Measurements from ENCODE around the gene PTAFR.
A peak's percentile ranks its signal among the peaks of the same experiment; 100 is the strongest.

Gene PTAFR

GRCh38 chr1:28176492-28177470 is at the start of gene PTAFR:
TSS of gene PTAFR (minus strand) at chr1:28176690. CDS start at chr1:28151021, 25,669 bp downstream.
- no peak for DNase-seq (ENCODE audit: low spot score)

- no peak for DNase-seq (ENCODE audit: low spot score)
Observed at GRCh38 chr1:28213315-28213714, 36.8 kb upstream of the PTAFR start.

GRCh38 chr1:28209700-28210099 is 33.2 kb upstream of the PTAFR start:
- no peak for DNase-seq (ENCODE audit: low spot score)

- DNase-seq (ENCODE audit: low spot score): peak; percentile 61
Observed at GRCh38 chr1:28208818-28209441, 32.4 kb upstream of the PTAFR start.

- no peak for DNase-seq (ENCODE audit: low spot score)
Observed at GRCh38 chr1:28205243-28205642, 28.8 kb upstream of the PTAFR start.

GRCh38 chr1:28200234-28200873 is 23.9 kb upstream of the PTAFR start:
- no peak for DNase-seq (ENCODE audit: low spot score)

GRCh38 chr1:28199328-28200233 is 23.1 kb upstream of the PTAFR start:
- DNase-seq (ENCODE audit: low spot score): no peak

GRCh38 chr1:28197682-28198415 is 21.4 kb upstream of the PTAFR start:
- no peak for DNase-seq (ENCODE audit: low spot score)

- DNase-seq (ENCODE audit: low spot score): no peak
Observed at GRCh38 chr1:28196330-28196729, 19.8 kb upstream of the PTAFR start.

- no peak for DNase-seq (ENCODE audit: low spot score)
Observed at GRCh38 chr1:28195780-28196179, 19.3 kb upstream of the PTAFR start.

GRCh38 chr1:28194326-28195035 is 18.0 kb upstream of the PTAFR start:
- no peak for DNase-seq (ENCODE audit: low spot score)

GRCh38 chr1:28193701-28194161 is 17.2 kb upstream of the PTAFR start:
- DNase-seq (ENCODE audit: low spot score): no peak

GRCh38 chr1:28190996-28191645 is 14.6 kb upstream of the PTAFR start:
- no peak for DNase-seq (ENCODE audit: low spot score)

GRCh38 chr1:28190337-28190979 is 14.0 kb upstream of the PTAFR start:
- no peak for DNase-seq (ENCODE audit: low spot score)

- no peak for DNase-seq (ENCODE audit: low spot score)
Observed at GRCh38 chr1:28185071-28185470, 8.6 kb upstream of the PTAFR start.

- no peak for DNase-seq (ENCODE audit: low spot score)
Observed at GRCh38 chr1:28180306-28181305, 4.1 kb upstream of the PTAFR start.

GRCh38 chr1:28178690-28179485 is 2.4 kb upstream of the PTAFR start:
- DNase-seq (ENCODE audit: low spot score): no peak
